GM21367 (cell line): ENCODE data around the gene ADCY7.

Experiments
- ATAC-seq: cut with Tn5 transposase; IDR thresholded peaks from one replicate; pipeline ENCODE4 v1.9.1; 2021; ENCODE audit not compliant: unreplicated experiment

ADCY7 gene

DNA sequence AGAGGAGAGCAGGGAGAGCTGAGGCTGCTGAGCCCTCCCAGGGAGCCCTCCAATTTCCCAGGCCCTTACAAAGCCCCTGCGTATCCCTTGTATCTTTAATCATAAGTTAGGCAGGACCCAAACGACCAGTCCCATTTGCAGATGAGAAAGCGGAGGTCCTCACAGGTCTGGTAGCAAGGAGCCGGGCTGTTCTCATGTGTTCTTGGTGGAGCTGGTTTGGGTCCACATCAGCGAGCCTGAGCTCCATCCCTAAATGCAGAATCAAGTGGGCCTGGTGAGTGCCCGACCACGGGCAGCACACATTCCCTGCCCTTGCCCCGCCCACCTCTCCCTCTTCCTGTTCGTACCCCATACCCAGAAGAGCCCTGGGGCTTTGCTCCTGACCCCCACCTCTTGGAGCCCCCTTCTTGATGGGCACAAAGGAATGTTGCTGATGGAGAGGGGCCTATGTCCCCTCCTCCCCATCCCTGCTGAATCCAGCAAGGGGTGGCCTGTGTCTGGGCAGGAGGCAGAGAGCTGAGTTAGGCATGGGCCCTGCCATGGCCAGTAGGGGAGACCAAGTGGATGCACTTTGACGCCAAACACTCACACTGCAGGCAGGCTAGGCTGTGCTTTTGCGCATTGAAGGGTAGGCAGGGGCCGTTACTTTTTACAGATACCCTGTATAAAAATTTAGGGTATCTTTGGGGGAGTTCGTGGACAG lies 18.3 kb upstream of the ADCY7 start:
- no peak for ATAC-seq

DNA sequence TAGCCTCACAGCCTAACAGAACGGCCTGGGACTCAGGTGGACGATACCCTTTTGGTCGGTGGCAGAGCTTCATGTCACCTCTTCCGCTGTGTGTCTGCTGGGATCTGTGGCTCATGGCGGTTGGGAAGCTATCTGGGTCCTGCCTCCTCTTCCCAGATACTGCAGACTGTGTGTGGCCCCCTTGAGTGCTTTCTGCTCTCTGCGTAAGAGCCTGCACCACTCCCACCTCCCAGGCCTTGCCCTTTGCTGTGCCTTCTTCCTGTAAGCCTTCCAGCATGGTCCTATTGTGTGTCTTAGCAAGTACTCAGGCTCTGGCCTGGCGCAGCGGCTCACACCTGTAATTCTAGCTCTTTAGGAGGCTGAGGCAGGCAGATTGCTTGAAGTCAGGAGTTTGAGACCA lies 17.5 kb upstream of the ADCY7 start:
- no peak for ATAC-seq

DNA sequence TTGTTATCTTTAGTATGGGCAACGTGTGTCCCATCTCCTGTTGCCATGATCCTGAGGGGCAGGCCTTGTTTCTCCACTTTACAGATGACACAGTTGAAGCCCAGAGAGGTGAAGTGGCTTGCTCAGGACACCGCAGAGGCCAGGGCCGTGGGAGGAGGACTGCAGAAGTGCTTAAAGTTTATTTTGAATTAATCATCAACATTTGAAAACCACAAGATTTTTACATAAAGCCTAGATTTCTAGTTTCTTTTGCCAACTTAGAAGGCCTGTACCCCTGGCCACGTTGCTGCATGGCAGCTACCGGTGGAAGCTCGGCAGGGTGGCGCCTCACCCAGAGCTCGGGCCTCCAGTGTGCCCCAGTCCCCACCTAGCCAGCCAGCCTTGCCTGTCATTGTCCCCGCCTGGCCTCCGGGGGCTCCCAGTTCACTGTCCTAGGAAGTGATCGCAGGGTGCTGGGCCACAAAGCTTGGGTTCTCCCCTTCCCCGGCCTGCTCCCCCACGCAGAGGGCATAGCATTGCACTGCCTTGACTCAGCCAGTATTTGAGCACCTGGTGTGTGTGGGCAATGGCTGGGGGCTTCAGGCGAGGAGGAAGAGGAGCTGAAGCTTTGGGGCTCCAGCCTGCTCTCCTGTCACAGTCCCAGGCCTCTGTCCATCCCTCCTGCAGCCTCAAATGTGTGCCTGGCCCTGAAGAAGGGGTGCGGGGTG lies 14.8 kb upstream of the ADCY7 start:
- no peak for ATAC-seq

DNA sequence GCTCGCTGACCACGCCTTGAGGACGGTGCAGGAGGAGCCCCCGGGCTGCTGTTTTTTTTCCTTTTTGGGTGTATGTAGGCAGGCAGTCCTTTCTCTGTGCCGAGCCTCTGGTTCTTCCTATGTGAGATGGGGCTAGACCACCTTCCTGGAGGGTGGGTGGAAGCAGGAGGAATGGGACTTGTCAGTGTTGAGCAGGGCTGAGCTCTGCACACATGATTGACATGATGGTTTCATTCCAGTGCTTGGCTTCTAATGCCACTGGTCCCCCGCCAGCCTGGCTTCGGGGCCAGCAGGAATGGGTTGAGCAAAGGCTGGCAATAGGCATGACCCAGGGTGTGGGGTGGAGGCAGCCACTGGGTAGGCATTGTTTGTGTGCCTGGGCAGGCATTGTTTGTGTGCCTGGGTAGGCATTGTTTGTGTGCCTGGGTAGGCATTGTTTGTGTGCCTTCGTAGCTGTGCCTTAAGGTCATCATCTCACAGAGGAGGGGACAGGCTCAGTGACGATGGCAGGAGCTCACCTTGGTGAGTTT lies 14.2 kb upstream of the ADCY7 start:
- ATAC-seq: no peak

DNA sequence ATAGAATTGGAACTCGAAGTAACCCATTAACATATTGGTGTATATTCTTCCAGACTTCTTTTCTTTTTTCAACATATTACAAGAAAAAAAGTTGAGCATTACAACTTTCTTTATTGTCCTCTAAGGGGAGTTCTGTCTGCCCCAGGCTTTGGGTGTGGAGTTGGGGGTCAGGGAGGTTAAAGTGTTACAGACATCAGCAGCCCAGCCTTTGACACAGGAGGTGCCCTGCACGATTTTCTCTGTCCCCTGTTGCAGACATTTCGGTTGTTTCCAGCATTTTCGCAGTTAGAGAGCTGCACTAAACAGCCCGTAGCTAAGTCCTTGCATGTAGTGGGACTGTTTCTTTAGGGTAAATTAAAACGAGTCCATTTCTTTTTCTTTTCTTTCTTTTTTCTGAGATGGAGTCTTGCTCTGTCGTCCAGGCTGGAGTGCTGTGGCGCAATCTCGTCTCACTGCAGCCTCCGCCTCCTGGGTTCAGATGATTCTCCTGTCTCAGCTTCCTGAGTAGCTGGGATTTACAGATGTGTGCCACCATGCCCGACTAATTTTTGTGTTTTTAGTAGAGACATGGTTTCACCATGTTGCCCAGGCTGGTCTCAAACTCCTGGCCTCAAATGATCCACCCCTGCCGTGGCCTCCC lies 13.4 kb upstream of the ADCY7 start:
- ATAC-seq: no peak

DNA sequence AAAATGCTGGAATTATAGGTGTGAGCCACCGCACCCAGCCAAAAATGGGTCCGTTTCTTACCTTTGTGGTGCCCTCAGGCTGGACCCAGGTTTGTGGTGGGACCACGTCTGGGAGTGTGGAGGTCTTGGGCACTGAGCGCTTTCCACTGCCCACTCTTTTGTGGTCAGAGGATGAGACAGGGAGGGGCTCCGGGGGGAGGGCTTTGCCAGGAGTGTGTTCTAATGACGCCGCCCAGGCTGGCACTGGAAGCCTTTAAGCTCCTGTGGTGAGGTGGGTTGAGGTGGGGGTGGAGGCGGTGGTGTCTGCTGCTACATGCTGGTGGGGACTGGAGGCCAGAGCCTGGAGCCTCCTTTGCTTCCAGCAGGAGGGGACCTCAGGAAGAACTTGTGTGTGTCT lies 12.8 kb upstream of the ADCY7 start:
- ATAC-seq: no peak

DNA sequence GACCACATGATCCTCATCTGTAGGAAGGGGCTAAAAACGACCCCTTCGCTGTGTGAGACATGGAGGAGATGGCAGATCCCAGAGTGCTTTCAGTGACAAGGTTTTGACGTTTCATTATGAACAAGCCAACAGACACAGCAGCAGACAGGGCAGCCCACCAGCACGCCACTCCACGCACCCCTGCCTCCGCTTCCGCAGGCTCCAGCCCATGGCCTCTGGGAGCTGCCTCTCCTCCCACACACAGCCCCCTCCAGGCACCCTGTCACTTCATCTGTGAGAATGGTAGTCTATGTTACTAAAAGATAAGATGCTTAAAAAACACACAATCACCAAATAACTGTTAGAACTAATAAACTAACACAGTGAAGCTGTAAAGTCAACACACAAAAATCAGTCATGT lies 12.3 kb upstream of the ADCY7 start:
- no peak for ATAC-seq

DNA sequence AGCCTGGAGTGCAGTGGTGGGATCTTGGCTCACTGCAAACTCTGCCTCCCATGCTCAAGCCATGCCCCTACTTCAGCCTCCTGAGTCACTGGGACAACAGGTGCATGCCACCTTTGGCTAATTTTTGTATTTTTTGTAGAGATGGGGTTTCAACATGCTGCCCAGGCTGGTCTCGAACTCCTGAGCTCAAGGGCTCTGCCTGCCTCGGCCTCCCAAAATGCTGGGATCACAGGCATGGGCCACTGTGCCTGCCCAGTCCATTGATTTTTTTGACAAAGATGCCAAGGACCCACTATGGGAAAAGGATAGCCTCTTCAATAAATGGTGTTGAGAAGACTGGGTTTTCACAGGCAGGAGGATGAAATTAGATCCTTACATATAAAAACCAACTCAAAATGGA lies 10.8 kb upstream of the ADCY7 start:
- ATAC-seq: no peak

DNA sequence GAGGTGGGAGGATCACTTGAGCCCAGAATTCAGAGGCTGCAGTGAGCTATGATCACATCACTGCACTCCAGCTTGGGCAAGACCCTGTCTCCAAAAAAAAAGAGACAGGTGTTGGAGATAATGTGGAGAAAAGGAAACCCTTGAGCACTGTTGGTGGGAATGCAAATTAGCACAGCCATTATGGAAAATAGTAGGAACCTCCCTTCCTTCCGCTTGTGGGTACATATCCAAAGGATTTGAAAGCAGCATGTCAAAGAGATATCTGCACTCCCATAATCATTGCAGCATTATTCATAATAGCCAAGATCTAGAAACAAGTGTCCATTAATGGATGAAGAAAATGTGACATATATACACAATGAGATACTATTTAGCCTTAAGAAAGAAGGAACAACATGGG lies 9.7 kb upstream of the ADCY7 start:
- ATAC-seq: no peak

DNA sequence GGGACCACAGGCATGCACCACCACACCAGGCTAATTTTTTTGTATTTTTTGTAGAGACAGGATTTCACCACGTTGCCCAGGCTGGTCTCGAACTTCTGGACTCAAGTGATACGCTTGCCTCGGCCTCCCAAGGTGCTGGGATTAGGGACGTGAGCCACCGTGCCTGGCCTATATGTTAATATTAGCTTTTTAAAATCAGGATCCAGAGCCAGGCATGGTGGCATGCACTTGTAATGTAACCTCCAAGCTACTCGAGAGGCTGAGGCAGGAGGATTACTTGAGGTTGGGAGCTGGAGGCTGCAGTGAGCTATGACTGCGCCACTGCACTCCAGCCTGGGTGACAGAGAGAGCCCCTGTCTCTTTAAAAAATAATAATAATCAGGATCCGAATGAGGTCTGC lies 8.5 kb upstream of the ADCY7 start:
- ATAC-seq: no peak

DNA sequence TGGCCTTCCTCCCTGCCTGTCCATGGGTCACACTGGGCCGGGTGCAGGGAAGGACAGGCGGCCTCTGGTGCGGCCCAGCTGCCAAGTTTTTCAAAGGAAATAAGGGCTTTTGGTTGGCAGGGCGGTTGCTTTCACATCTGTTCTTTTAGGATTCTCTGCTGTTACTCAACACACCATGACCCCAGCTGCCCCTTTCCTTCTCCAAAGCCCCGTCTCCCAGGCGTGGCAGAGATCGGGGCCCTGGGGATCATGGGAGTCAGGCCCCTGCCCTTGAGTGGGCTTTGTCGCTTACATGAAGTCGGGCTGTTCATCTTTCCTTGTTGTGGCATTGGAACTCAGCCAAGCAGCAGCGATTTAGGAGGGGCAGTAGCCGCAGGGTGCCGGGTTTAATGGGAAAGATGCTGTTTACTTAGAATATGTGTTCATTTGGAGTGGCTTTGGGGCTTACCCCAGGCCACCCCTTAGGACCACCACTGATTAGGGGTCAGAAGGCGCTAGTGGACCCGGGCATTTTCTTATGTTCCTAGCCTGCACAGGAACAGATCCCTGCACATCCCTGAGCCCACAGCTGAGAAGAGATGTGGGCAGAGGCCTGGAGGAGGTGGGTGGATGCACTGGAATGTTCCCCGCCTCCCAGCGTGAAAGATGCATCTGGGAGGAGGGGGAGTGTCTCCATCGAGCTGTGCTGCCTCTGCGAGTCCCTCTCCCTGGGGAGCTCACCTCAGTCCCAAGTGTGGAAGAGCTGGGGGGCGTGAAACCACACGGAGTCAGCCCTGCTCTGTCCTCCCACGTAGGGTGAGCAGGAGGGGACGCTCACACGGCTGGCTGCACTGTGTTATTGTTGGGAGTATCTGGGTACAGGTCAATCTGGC lies 6.8 kb upstream of the ADCY7 start:
- ATAC-seq: no peak

DNA sequence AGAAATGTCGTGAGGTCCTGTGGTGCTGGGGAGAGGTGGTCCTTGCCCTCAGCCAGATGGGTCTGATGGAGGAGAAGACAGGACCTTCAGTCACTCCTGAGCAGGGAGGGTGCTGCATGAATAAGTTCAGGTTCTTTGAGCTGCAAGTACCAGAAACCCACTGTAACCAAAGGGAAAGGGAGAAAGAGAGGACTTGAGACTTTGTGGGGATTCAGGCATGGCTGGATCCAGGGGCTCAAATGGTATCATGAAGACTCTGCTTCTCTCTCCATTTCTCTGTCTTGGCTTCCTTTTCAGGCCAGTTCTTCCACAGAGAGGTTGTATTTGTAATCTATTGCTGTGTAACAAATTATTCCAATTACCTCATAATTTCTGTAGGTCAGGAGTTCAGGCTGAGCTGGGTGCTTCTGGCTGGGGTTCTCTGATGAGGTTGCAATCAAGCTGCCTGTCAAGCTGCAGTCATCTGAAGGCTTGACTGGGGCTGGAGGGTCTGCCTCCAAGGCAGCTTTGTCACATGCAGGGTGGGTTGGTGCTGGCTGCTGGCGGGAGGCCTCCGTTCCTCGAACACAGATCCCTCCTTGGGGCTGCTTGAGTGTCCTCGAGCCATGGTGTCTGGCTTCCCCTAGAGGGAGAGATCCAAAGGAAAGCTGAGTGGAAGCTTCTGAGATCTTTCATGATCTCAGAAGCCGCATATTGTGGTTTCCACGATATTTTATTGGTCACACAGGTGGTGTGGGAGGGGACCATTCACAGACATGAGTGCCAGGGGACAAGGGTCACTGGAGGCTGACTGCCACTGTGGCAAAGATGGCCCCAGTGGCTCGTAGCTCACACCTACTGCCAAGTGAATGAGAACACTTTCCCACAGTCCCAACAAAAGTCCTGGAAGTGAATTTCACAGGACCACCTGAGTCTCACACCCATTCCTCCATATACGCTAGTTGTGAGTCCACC lies 5.9 kb upstream of the ADCY7 start:
- no peak for ATAC-seq

DNA sequence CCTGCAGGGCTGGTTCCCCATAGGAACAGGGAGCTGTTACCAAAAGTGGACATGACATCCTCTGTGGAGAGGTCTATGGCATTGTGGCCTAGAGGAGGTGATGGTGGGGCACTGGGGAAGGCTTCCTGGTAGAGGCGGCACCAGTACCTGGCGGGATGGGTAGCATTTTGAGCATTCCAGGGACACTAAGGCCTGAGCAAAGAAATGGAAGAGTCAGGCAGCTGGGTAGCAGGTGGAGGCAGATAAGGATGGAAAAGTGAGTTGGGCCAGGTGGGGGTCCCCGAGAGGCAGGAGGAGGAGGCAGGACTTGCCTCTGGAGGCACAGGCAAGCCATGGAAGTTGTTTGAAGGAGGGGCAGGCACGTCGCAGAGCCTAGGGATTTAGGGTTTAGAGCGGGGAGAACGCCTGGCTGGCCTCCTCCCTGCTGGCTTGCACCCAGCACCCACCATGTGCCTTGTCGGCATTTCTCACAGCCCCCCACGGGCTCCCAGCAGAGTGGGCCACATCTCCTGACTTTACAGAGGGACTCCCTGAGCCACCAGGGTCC lies 5.1 kb upstream of the ADCY7 start:
- no peak for ATAC-seq

DNA sequence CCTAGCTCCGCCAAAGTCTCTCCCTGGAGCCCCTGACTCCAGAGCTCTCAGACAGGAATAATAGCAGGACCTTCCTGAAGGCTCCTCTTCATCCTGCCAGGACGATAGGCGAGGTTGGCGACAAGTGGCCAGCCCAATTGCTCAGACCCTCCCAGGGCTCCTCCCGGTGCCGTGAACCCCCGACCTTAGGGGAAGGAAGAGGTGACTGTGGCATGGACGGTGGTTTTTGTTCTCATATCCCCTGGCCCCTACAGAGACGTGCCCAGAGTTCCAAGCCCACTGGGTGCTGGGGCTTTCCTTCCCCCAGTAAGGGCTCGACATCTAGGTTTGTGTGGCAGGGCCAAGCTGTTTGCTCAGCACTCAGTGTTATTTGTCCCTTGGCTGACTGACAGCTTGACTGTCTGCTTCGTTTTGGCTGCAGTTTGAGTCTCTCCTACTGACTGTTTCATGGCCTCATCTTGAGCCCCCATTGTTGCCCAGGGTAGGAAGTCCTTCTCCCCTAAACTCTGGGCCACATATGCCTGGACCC lies 4.6 kb upstream of the ADCY7 start:
- ATAC-seq: no peak

DNA sequence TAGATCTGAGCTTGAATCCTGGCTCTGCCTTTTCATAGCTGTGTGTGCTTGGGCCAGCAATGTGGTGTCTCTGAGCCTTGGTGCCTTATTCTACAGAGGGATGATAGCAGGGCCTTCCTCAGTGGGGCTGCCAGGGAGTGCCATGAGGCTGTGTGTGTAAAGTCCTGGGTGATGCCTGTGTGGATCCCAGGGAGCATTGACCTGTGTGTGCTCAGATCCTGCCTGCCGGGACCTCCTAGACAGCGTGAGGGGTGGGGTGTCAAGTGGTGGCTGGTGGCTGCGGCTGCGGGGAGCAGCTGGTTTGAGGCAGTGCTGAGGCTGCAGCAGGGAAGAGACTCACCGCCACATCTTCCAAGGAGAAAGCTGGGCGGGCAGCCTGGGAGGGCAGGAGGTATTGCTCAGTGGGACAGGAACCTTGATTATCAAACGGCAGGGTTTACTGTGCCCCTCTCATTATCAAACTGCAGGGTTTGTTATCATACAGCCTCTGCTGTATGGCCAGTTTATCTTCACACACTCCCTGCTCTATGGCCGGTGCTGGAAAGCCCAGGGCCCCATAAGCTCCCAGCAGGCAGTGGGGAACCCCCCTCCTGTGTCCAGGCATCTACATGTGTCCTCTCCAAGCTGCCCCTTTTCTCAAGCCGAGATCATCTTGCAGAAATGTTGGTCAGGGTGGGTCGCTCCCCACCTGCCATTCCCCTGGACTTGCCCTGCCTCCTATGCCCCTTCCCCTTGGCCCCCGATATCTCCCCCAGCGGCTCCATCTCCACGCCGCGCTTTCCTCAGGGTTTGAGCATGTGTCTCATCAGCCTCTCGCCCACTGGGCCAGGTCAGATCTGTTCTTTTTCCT lies 3.1 kb upstream of the ADCY7 start:
- no peak for ATAC-seq

DNA sequence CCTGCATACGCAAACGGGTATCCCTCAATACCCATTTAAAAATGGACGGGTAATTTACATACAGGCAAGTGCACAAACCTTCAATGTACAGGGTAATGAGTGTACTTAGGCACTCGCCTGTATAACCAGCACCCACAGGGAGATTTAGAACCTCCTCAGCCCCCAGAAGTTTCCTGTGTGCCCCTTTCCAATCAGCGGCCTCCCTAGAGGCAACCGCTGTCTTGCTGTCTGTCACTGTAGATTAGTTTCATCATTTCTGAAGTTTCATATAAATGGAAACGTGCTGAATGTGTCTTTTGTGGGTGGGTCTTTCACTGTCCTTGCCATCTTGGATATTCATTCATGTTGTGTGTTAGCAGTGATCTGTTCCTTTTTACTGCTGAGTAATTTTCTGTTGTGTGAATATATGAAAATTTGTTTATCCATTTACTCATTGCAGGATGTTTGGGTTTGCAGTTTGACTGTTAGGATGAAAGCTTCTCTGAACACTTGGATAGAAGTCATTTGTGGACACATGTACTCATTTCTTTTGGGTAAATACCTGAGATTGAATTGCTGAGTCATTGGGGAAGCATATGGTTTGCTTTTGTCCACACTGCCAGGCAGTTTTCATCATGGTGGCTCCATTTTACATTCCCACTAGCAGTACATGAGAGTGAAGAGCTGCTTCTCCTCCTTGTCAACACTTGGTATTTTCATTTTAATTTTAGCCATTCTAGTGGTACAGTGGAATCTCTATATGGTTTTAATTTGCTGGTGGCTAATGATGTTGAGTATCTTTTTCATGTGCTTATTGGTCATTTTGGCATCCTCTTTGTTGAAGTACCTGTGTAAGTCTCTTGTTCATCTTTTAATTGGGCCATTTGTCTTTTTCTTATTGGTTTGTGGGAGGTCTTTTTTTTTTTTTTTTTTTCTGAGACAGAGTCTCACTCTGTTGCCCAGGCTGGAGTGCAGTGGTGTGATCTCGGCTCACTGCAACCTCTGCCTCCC lies 2.1 kb upstream of the ADCY7 start:
- ATAC-seq: no peak

DNA sequence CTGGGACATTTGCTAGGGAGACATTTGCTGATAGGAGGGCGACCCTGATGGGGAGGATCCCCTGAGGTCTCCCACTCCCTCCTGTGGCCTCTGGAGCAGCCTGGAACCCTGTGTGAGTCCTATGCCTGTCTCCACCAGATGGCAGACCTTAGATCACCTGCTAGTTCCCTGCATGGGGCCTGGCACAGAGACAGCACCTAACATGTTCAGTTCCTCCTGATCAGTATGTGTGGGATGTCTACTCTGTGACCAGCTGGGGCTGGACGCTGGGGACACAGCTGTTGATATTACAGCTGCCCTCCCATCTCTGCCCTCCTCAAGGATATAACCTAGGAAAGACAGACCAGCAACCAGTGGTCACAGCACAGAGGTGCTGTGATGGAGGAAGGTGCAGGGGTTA lies 1.1 kb upstream of the ADCY7 start:
- ATAC-seq: no peak
